ENCODE measurements around the gene CACNA1G. TPM values are rescaled to one million over a fixed set of nuclear protein-coding genes. Genes with fewer than 3 reads are reported as not detected.

Gene CACNA1G
- polyA plus RNA-seq, 1 donor (not counting 4 experiments of a cell fraction or from before 2014, with no cell fraction given), result 0.07 TPM

DNA sequence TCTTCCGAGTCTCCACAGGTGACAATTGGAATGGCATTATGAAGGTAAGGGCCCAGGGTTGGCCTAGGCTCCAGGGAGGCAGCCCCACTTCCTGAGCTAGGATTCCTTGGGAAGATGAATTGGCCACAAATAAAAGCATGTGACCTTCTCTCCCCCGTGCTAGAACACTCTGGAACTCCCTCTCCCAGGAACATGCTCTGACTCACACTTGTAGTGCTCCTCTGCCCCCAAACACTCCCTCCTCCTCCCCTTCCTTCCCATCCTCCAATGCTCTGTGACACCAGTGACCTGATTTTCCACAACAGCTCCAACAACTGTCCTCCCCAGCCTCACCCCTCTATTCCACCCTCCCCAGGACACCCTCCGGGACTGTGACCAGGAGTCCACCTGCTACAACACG lies 57.8 kb downstream of the CACNA1G start:
- H3K27ac ChIP-seq (ENCODE audit: control insufficient read depth, insufficient read depth, low read length), result no peak overlapping the region
- H3K4me1 ChIP-seq (ENCODE audit: control insufficient read depth, extremely low read depth, insufficient read depth, low read length), result peaks cover 3% of the 10 kb centered on the region
- H3K4me3 ChIP-seq (ENCODE audit: control insufficient read depth in 2 of 3, extremely low read depth in 1 of 3, insufficient read depth in 2 of 3, low read depth in 1 of 3, low read length in 3 of 3), result no peak overlapping the region
- H3K9me3 ChIP-seq (ENCODE audit: control insufficient read depth, low read depth, low read length), result no peaks in the 10 kb centered on the region
- FAIRE-seq (no peak), DNase-seq (ENCODE audit: low read depth, low spot score) (no peak)
- dilution Hi-C loops (cut with MboI; ENCODE audit: extremely low pct_ligation_motif_present, low sequenced_read_pairs), result no loop called here
- H2AFZ ChIP-seq (ENCODE audit: control insufficient read depth, low read length), result no peak overlapping the region
- peaks cover 10% of the 10 kb centered on the region for H3K27me3 ChIP-seq (ENCODE audit: control insufficient read depth, extremely low read depth, insufficient read depth, low read length)
- no peak overlapping the region for H3K9ac ChIP-seq (ENCODE audit: control insufficient read depth, extremely low read depth, insufficient read depth, low read length)
- H4K20me1 ChIP-seq (ENCODE audit: control insufficient read depth, extremely low read depth, insufficient read depth, low read length), result no peaks in the 10 kb centered on the region
- H3K79me2 ChIP-seq (ENCODE audit: control insufficient read depth, insufficient read depth, low read length), result no peaks in the 10 kb centered on the region
- H3K36me3 ChIP-seq (ENCODE audit: control insufficient read depth in 2 of 2, extremely low read depth in 1 of 2, insufficient read depth in 2 of 2, low read length in 2 of 2), result no peaks in the 10 kb centered on the region
- TF ChIP-seq, protein P1, sequence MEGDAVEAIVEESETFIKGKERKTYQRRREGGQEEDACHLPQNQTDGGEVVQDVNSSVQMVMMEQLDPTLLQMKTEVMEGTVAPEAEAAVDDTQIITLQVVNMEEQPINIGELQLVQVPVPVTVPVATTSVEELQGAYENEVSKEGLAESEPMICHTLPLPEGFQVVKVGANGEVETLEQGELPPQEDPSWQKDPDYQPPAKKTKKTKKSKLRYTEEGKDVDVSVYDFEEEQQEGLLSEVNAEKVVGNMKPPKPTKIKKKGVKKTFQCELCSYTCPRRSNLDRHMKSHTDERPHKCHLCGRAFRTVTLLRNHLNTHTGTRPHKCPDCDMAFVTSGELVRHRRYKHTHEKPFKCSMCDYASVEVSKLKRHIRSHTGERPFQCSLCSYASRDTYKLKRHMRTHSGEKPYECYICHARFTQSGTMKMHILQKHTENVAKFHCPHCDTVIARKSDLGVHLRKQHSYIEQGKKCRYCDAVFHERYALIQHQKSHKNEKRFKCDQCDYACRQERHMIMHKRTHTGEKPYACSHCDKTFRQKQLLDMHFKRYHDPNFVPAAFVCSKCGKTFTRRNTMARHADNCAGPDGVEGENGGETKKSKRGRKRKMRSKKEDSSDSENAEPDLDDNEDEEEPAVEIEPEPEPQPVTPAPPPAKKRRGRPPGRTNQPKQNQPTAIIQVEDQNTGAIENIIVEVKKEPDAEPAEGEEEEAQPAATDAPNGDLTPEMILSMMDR (optimal IDR thresholded peaks at IDR 0.05 in 1 of 3, IDR thresholded peaks at IDR 0.05 in 1 of 3, conservative IDR thresholded peaks at IDR 0.05 in 1 of 3; ENCODE audit: extremely low read depth in 1 of 3, insufficient read depth in 2 of 3, low read length in 3 of 3), result no peak
- TF ChIP-seq EZH2 (IDR thresholded peaks at IDR 0.05; ENCODE audit: low read length), result no peak
- no peak overlapping the region for H3K4me2 ChIP-seq (ENCODE audit: control insufficient read depth, extremely low read depth, insufficient read depth, low read depth, low read length)
- no peaks in the 10 kb centered on the region for H3K9me1 ChIP-seq (ENCODE audit: control insufficient read depth, extremely low read depth, insufficient read depth, low read length)

DNA sequence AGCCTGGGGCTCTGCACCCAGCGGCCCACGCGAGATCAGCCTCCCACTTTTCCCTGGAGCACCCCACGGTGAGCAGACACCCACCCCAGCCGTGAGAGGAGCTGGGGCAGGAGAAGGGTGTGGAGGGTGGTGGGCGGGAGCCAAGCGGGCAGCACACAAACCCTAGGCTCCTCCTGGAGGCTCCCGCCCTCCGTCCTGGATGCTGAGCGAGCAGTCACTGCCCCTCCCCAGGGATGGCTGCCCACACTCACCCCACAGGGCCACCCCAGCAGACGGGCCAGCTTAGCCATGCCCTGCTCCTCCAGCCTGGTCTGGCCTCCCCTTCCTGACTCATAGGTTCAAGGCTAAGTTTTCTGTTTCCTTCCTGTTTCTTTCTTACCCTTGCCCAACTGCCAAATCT lies 58.4 kb downstream of the CACNA1G start:
- FAIRE-seq (no peak), DNase-seq (ENCODE audit: low read depth, low spot score) (no peak)
- H3K4me3 ChIP-seq (ENCODE audit: control insufficient read depth in 2 of 3, extremely low read depth in 1 of 3, insufficient read depth in 2 of 3, low read depth in 1 of 3, low read length in 3 of 3), result no peak overlapping the region
- no peaks in the 10 kb centered on the region for H3K9me1 ChIP-seq (ENCODE audit: control insufficient read depth, extremely low read depth, insufficient read depth, low read length)
- H2AFZ ChIP-seq (ENCODE audit: control insufficient read depth, low read length), result no peak overlapping the region
- TF ChIP-seq, protein P1 (optimal IDR thresholded peaks at IDR 0.05 in 1 of 3, IDR thresholded peaks at IDR 0.05 in 1 of 3, conservative IDR thresholded peaks at IDR 0.05 in 1 of 3; ENCODE audit: extremely low read depth in 1 of 3, insufficient read depth in 2 of 3, low read length in 3 of 3), result no peak
- TF ChIP-seq EZH2 (IDR thresholded peaks at IDR 0.05; ENCODE audit: low read length), result no peak
- no peak overlapping the region for H3K27ac ChIP-seq (ENCODE audit: control insufficient read depth, insufficient read depth, low read length)
- H3K79me2 ChIP-seq (ENCODE audit: control insufficient read depth, insufficient read depth, low read length), result no peaks in the 10 kb centered on the region
- H3K4me2 ChIP-seq (ENCODE audit: control insufficient read depth, extremely low read depth, insufficient read depth, low read depth, low read length), result no peak overlapping the region
- H3K27me3 ChIP-seq (ENCODE audit: control insufficient read depth, extremely low read depth, insufficient read depth, low read length), result peaks cover 10% of the 10 kb centered on the region
- peaks cover 3% of the 10 kb centered on the region for H3K4me1 ChIP-seq (ENCODE audit: control insufficient read depth, extremely low read depth, insufficient read depth, low read length)
- dilution Hi-C loops (cut with MboI; ENCODE audit: extremely low pct_ligation_motif_present, low sequenced_read_pairs), result no loop called here
- H3K9me3 ChIP-seq (ENCODE audit: control insufficient read depth, low read depth, low read length), result no peaks in the 10 kb centered on the region
- H4K20me1 ChIP-seq (ENCODE audit: control insufficient read depth, extremely low read depth, insufficient read depth, low read length), result no peaks in the 10 kb centered on the region
- no peak overlapping the region for H3K9ac ChIP-seq (ENCODE audit: control insufficient read depth, extremely low read depth, insufficient read depth, low read length)
- no peaks in the 10 kb centered on the region for H3K36me3 ChIP-seq (ENCODE audit: control insufficient read depth in 2 of 2, extremely low read depth in 1 of 2, insufficient read depth in 2 of 2, low read length in 2 of 2)
